Measurements from ENCODE around the gene HMOX1. TPM values are rescaled to one million over a fixed set of nuclear protein-coding genes. Genes with fewer than 3 reads are reported as not detected.

The HMOX1 gene
- total and polyA plus RNA-seq, 12 donors = 1.6 to 68.0 (median 4.2) TPM

DNA sequence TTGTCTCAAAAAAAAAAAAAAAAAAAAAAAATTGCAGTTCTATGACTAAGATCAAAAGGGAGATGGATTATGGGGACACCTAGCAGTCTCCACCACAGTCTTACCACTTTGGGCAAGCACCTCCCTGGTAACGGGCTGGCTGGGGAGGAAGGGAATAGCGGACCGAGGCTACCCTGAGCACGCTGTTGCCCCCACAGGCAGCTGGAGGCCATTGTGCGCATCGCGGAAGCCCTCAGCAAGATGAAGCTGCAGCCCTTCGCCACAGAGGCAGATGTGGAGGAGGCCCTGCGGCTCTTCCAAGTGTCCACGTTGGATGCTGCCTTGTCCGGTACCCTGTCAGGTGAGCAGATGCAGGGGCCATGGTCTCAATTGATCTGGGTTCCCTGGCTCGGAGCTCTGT lies 40.2 kb downstream of the HMOX1 start:
- intact Hi-C loops (cut with DNase I) = loop anchor here in 2 of 10 donors (10.0 kb wide), 3 partner anchors 504 to 714 kb away; no protein-coding TSS in a partner anchor
- H3K4me3 ChIP-seq = no peak overlapping the region
- H3K36me3 ChIP-seq = peaks cover 0 to 92% (median 37%) of the 10 kb centered on the region in 9 donors
- H3K27me3 ChIP-seq = no peaks in the 10 kb centered on the region
- no peaks in the 10 kb centered on the region for H3K4me1 ChIP-seq
- H3K9me3 ChIP-seq = no peaks in the 10 kb centered on the region
- DNase-seq (no peak), ATAC-seq (no peak)
- no peak overlapping the region for H3K27ac ChIP-seq
- TF ChIP-seq, protein P1, sequence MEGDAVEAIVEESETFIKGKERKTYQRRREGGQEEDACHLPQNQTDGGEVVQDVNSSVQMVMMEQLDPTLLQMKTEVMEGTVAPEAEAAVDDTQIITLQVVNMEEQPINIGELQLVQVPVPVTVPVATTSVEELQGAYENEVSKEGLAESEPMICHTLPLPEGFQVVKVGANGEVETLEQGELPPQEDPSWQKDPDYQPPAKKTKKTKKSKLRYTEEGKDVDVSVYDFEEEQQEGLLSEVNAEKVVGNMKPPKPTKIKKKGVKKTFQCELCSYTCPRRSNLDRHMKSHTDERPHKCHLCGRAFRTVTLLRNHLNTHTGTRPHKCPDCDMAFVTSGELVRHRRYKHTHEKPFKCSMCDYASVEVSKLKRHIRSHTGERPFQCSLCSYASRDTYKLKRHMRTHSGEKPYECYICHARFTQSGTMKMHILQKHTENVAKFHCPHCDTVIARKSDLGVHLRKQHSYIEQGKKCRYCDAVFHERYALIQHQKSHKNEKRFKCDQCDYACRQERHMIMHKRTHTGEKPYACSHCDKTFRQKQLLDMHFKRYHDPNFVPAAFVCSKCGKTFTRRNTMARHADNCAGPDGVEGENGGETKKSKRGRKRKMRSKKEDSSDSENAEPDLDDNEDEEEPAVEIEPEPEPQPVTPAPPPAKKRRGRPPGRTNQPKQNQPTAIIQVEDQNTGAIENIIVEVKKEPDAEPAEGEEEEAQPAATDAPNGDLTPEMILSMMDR (IDR thresholded peaks at IDR 0.05) = no peak
- 92 to 96% methylated on average over 12 of the region's 12 CpGs for WGBS, 2 donors

DNA sequence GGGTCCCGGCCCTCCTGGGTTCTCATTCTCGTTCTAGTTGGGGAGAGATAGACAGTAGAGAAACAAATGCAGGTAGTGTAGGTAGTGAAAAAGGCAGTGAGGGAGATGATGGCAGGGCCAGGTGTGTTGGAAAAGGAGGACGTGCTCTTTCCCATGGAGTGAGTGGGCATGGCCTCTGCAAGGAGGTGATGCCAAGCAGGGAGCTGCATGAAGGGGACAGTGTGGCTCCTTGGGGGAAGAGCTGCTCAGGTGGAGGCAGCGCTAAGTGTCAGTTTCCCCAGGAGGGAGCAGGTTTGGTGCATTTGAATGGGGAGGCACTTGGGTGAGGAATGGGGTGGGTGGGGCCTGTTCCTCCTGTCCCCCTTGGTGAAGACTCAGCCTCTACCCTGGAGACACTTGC lies 41.2 kb downstream of the HMOX1 start:
- DNase-seq (no peak), ATAC-seq (no peak)
- TF ChIP-seq, protein P1 (IDR thresholded peaks at IDR 0.05) = no peak
- no peaks in the 10 kb centered on the region for H3K4me1 ChIP-seq
- H3K4me3 ChIP-seq = no peak overlapping the region
- no peaks in the 10 kb centered on the region for H3K9me3 ChIP-seq
- intact Hi-C loops (cut with DNase I) = loop anchor here in 2 of 10 donors (10.0 kb wide), 3 partner anchors 503 to 713 kb away; no protein-coding TSS in a partner anchor
- 92 to 95% methylated on average over 4 of the region's 4 CpGs for WGBS, 2 donors
- no peak overlapping the region for H3K27ac ChIP-seq
- no peaks in the 10 kb centered on the region for H3K27me3 ChIP-seq
- peaks cover 0 to 93% (median 31%) of the 10 kb centered on the region in 9 donors for H3K36me3 ChIP-seq

DNA sequence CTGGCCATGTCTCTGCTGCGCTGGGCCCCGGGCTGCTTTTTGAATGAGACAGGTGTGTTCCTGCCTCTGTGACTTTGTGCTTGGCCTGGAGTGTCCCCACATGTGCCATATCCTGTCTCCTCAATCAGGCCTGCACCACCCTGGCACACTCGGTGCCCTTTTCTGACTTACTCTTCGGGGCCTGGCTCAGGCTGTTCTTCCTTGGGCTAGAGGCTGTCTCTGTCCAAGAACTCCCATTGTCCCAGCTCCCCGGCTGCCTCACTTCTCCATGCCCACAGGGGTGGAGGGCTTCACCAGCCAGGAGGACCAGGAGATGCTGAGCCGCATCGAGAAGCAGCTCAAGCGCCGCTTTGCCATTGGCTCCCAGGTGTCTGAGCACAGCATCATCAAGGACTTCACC lies 42.0 kb downstream of the HMOX1 start:
- DNase-seq = no peak
- intact Hi-C loops (cut with DNase I) = loop anchor here in 2 of 10 donors (10.0 kb wide), 3 partner anchors 502 to 712 kb away; no protein-coding TSS in a partner anchor
- H3K36me3 ChIP-seq = peaks cover 0 to 85% (median 23%) of the 10 kb centered on the region in 9 donors

DNA sequence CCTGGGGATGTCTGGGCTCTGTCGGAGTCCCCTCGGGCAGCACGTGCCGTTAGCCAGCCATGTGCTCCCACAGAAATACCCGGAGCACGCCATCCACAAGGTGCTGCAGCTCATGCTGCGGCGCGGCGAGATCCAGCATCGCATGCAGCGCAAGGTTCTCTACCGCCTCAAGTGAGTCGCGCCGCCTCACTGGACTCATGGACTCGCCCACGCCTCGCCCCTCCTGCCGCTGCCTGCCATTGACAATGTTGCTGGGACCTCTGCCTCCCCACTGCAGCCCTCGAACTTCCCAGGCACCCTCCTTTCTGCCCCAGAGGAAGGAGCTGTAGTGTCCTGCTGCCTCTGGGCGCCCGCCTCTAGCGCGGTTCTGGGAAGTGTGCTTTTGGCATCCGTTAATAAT lies 43.2 kb downstream of the HMOX1 start:
- ATAC-seq = no peak
- Histone ChIP-seq H3K36me3 (peaks cover 0 to 78% (median 23%) of the 10 kb centered on the region in 9 donors), H3K4me3 (no peak overlapping the region), H3K27ac (no peak overlapping the region), H3K27me3 (no peaks in the 10 kb centered on the region), H3K4me1 (no peaks in the 10 kb centered on the region), H3K9me3 (no peaks in the 10 kb centered on the region)
- intact Hi-C loops (cut with DNase I) = loop anchor here in 2 of 10 donors (10.0 kb wide), 3 partner anchors 501 to 711 kb away; no protein-coding TSS in a partner anchor
- TF ChIP-seq, protein P1 (IDR thresholded peaks at IDR 0.05) = no peak
- 95 to 96% methylated on average over 26 of the region's 26 CpGs for WGBS, 2 donors
- DNase-seq = no peak

More for the DNA sequence above, 42.0 kb downstream of the HMOX1 start:
- H3K4me3 ChIP-seq = no peak overlapping the region
- H3K27ac ChIP-seq = no peak overlapping the region
- no peaks in the 10 kb centered on the region for H3K4me1 ChIP-seq
- no peak for ATAC-seq
- TF ChIP-seq, protein P1 (IDR thresholded peaks at IDR 0.05) = no peak
- H3K9me3 ChIP-seq = no peaks in the 10 kb centered on the region
- WGBS, 2 donors = 95 to 97% methylated on average over 9 of the region's 9 CpGs
- no peaks in the 10 kb centered on the region for H3K27me3 ChIP-seq

All from heart right ventricle (tissue), 16 donors.